HG03378 (cell line): ENCODE measurements around the gene ZBTB46.

Source experiments
- ATAC-seq: cut with Tn5 transposase; IDR thresholded peaks from one replicate; pipeline ENCODE4 v1.9.1; 2021; ENCODE audit warnings: mild to moderate bottlenecking, moderate library complexity; ENCODE audit not compliant: unreplicated experiment

ZBTB46 gene

GRCh38 chr20:63707558-63708300 lies 123.3 kb downstream of the ZBTB46 start, which contains the start of the genes ARFRP1 and ZGPAT:
ARFRP1 (minus strand) TSS chr20:63707976; CDS start chr20:63707091, 885 bp downstream.
ZGPAT (plus strand) TSS chr20:63708039; CDS start chr20:63708581, 542 bp downstream.
- ATAC-seq, result no peak

GRCh38 chr20:63706852-63707557 lies 124.1 kb downstream of the ZBTB46 start:
- ATAC-seq, result no peak

DNA sequence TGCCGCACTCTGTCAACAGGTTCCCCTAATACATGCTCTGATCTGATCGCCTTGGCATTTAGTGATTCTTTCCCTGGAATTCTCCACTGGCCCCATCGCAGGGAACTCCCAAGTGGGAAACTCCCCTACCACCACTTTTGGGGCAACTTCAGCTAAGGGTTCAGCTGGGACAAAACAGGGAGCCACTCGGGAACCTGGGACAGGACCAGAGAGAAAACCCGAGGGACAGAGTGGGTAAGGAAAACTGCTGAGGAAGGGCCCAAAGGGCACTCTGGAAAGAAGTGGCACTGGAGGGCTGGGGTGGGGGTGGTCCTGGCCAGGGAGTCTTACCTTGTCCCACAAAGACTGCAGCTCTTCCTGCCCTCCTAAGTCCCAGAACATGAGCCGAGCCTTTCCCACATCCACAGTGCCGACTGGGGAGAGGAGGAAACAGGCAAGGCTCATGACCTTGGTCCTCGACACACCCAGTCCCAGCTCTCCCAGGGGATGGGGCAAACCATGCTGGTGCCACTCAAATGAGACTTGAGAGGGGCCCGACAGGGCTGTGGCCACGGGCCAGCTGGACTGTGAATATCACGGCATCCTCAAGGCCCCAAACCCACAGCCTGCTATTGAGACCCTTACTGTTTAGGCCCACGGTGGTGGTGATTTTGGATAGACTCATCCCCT lies 124.9 kb downstream of the ZBTB46 start:
- no peak for ATAC-seq

DNA sequence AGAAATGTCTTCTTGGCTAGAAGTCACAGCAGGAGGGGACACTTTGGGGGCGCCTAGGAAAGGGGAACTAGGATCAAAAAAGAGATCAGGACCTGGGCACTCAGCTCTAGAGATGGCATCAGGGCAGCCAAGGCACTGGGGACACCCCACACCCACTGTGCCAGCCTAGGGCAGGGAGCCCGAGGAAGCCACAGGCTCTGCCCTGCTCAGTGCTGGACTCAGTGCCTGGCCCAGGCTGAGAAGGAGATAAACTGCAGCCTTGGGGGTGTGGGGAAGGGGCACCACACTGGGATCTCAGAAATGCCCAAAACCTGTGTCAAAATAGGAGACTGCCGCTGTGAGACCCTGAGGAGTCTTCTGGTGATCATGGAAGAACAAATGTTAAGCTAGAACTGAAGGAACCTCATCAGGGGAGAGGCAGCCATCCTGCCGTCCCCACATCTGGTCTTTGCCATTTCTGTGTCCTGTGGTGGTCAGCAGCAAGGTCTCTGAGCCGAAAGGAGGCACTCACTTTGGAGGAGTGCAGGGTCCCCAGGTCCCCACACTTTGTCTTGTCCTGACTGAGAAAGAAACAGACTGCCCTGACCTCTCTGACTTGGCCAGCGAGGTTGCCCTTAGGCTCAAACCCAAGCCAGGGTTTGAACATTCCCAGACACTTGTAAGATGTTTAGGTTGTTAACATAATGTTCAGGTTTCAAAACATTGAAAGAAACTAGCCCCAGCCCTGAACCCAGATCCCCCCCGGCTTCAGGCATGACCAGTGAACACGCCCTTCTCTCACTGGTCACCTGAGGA lies 125.6 kb downstream of the ZBTB46 start:
- no peak for ATAC-seq

- no peak for ATAC-seq
Measured at GRCh38 chr20:63704749-63705117, 126.3 kb downstream of the ZBTB46 start.

- no peak for ATAC-seq
Measured at GRCh38 chr20:63703976-63704748, 126.9 kb downstream of the ZBTB46 start.

- ATAC-seq, result no peak
Measured at GRCh38 chr20:63703471-63703975, 127.5 kb downstream of the ZBTB46 start.

- ATAC-seq, result no peak
Measured at GRCh38 chr20:63702751-63703470, 128.2 kb downstream of the ZBTB46 start.

GRCh38 chr20:63702036-63702665 lies 128.9 kb downstream of the ZBTB46 start:
- no peak for ATAC-seq

- no peak for ATAC-seq
Measured at GRCh38 chr20:63701329-63702035, 129.6 kb downstream of the ZBTB46 start.

DNA sequence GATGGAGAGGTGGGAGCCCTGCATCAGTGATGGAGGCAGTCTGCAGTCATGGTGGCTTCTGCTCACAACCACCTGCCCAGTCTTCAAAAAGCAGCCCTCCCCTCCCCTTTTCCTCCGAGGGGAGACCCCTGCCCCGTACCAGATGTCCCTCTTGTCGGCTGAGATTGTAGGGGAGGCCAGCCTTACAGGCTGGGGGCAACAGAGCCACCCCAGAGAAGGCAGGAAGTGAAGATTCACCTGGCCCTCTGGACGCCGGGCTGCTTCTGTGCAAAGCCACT lies 130.1 kb downstream of the ZBTB46 start:
- no peak for ATAC-seq

GRCh38 chr20:63700199-63701050 lies 130.6 kb downstream of the ZBTB46 start:
- no peak for ATAC-seq

GRCh38 chr20:63699466-63700198 lies 131.4 kb downstream of the ZBTB46 start:
- ATAC-seq, result no peak

GRCh38 chr20:63698739-63699465 lies 132.2 kb downstream of the ZBTB46 start:
- ATAC-seq, result no peak

DNA sequence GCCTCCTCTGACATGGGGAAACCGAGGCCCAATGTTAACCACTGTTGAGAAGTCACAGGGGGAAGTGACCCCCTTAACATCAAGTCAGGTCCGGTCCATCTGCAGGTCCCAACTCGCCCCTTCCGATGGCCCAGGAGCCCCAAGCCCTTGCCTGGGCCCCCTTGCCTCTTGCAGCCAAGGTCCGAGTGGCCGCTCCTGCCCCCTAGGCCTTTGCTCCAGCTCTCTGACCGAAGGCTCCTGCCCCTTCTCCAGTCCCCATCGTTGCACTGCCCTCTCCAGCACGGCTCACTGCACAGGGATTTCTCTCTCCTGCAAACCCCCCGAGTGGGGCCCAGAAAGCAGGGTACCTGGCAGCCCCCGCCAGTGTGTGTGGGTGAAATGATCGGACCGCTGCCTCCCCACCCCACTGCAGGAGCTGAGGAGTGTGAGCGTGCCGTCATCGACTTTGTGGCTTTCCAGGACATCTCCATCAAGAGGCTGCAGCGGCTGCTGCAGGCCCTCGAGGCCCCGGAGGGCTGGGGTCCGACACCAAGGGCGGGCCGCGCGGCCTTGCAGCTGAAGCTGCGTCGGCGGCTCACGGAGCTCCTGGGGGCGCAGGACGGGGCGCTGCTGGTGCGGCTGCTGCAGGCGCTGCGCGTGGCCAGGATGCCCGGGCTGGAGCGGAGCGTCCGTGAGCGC lies 133.1 kb downstream of the ZBTB46 start:
- no peak for ATAC-seq
